SU-DHL-6 (cell line): ENCODE results near the gene ATXN7.

Source experiments
- H2AFZ ChIP-seq: fragments of 200-600 bp; sonication (generic); 2 replicates; pipeline ENCODE4 v1.6.1; 2014; ENCODE audit warnings: low read depth, mild to moderate bottlenecking, moderate library complexity, mixed read lengths, antibody characterized with exemption, low read length; ENCODE audit not compliant: severe bottlenecking
- H3F3A ChIP-seq: fragments of 200-600 bp; shearing (Covaris generic); 2 replicates; pipeline ENCODE4 v1.6.0; 2016; ENCODE audit warnings: antibody characterized with exemption, mild to moderate bottlenecking; ENCODE audit not compliant: insufficient read depth
- H3K27ac ChIP-seq: fragments of 200-600 bp; sonication (generic); 2 replicates; pipeline ENCODE4 v1.5.1; 2016; ENCODE audit warnings: low read depth, mild to moderate bottlenecking, low read length, moderate library complexity, mixed read lengths
- H3K27me3 ChIP-seq: fragments of 200-600 bp; sonication (generic), shearing (Covaris generic); 2 replicates; pipeline ENCODE4 v1.6.0; 2014; ENCODE audit warnings: mild to moderate bottlenecking, low read length
- H3K36me3 ChIP-seq: fragments of 200-600 bp; sonication (generic); 2 replicates; pipeline ENCODE4 v1.6.1; 2014; ENCODE audit warnings: mild to moderate bottlenecking, low read length, mixed read lengths
- H3K4me2 ChIP-seq: fragments of 300-600, 200-600 bp; shearing (Covaris generic), sonication (generic); 2 replicates; pipeline ENCODE4 v1.6.0; 2014; ENCODE audit warnings: low read length, low read depth, mild to moderate bottlenecking; ENCODE audit not compliant: poor library complexity, severe bottlenecking
- H3K4me3 ChIP-seq: fragments of 200-600 bp; sonication (generic); 2 replicates; pipeline ENCODE4 v1.5.1; 2014; ENCODE audit warnings: antibody characterized with exemption, low read length, mild to moderate bottlenecking, mixed read lengths; ENCODE audit not compliant: insufficient read depth, poor library complexity, severe bottlenecking
- H3K79me2 ChIP-seq: fragments of 200-600 bp; sonication (generic); 2 replicates; pipeline ENCODE4 v1.6.1; 2014; ENCODE audit warnings: mild to moderate bottlenecking, low read length, moderate library complexity; ENCODE audit not compliant: insufficient read depth
- H3K9ac ChIP-seq: fragments of 200-600 bp; sonication (generic); 2 replicates; pipeline ENCODE4 v1.7.0; 2014; ENCODE audit warnings: mild to moderate bottlenecking, low read length
- H3K9me2 ChIP-seq: fragments of 200-600 bp; sonication (generic); replicated peaks from 2 replicates; pipeline ENCODE4 v1.6.1; 2014; ENCODE audit warnings: low read length; ENCODE audit not compliant: insufficient read depth
- H3K9me3 ChIP-seq: fragments of 200-600 bp; sonication (generic); 2 replicates; pipeline ENCODE4 v1.6.1; 2014; ENCODE audit warnings: low read length, mixed read lengths; ENCODE audit not compliant: insufficient read depth
- H4K20me1 ChIP-seq: fragments of 200-600 bp; sonication (generic); 2 replicates; pipeline ENCODE4 v1.6.1; 2014; ENCODE audit warnings: low read depth, mild to moderate bottlenecking, antibody characterized with exemption, low read length, moderate library complexity, mixed read lengths
- CTCF ChIP-seq: fragments of 200-600 bp; sonication (generic); IDR thresholded peaks from one replicate; pipeline ENCODE4 v1.5.1; 2017; ENCODE audit warnings: antibody characterized with exemption, mild to moderate bottlenecking, low read length, moderate library complexity; ENCODE audit not compliant: insufficient read depth, poor library complexity, severe bottlenecking
- EZH2phosphoT487 ChIP-seq: fragments of 200-600 bp; sonication (generic), shearing (Covaris generic); conservative IDR thresholded peaks from 2 replicates; pipeline ENCODE4 v1.6.1; 2018; ENCODE audit warnings: mild to moderate bottlenecking, antibody characterized with exemption, low read length, moderate library complexity, mixed read lengths

Gene ATXN7

GRCh38 chr3:63920001-63920400 lies 56.3 kb downstream of the ATXN7 start:
- no peaks in the 10 kb centered on the region for H3K9me3 ChIP-seq
- no peaks in the 10 kb centered on the region for H3K27me3 ChIP-seq
- H3K79me2 ChIP-seq: peaks cover 20% of the 10 kb centered on the region; the same call in 1 of the 2 replicates
- no peak overlapping the region for H3K9ac ChIP-seq
- no peak overlapping the region for H3K4me3 ChIP-seq
- TF ChIP-seq CTCF (no peak), EZH2phosphoT487 (no peak)
- H3F3A ChIP-seq: peaks cover 7% of the 10 kb centered on the region; the same call in 1 of the 2 replicates
- no peaks in the 10 kb centered on the region for H3K9me2 ChIP-seq
- H3K36me3 ChIP-seq: peaks cover 22% of the 10 kb centered on the region
- no peak overlapping the region for H3K27ac ChIP-seq
- no peaks in the 10 kb centered on the region for H4K20me1 ChIP-seq
- H3K4me2 ChIP-seq: no peak overlapping the region
- H2AFZ ChIP-seq: no peak overlapping the region

- no peaks in the 10 kb centered on the region for H3K9me3 ChIP-seq
- TF ChIP-seq CTCF (no peak), EZH2phosphoT487 (no peak)
- H3K9ac ChIP-seq: no peak overlapping the region
- H3K9me2 ChIP-seq: no peaks in the 10 kb centered on the region
- H3K27ac ChIP-seq: no peak overlapping the region
- peaks cover 13% of the 10 kb centered on the region for H3K36me3 ChIP-seq
- no peak overlapping the region for H3K4me3 ChIP-seq
- peaks cover 8% of the 10 kb centered on the region; the same call in 1 of the 2 replicates for H3F3A ChIP-seq
- no peak overlapping the region for H3K4me2 ChIP-seq
- H2AFZ ChIP-seq: no peak overlapping the region
- H4K20me1 ChIP-seq: no peaks in the 10 kb centered on the region
- H3K79me2 ChIP-seq: peaks cover 23% of the 10 kb centered on the region; the same call in 1 of the 2 replicates
- H3K27me3 ChIP-seq: no peaks in the 10 kb centered on the region
These were observed 58.2 kb downstream of the ATXN7 start for GRCh38 chr3:63921741-63922482.

DNA sequence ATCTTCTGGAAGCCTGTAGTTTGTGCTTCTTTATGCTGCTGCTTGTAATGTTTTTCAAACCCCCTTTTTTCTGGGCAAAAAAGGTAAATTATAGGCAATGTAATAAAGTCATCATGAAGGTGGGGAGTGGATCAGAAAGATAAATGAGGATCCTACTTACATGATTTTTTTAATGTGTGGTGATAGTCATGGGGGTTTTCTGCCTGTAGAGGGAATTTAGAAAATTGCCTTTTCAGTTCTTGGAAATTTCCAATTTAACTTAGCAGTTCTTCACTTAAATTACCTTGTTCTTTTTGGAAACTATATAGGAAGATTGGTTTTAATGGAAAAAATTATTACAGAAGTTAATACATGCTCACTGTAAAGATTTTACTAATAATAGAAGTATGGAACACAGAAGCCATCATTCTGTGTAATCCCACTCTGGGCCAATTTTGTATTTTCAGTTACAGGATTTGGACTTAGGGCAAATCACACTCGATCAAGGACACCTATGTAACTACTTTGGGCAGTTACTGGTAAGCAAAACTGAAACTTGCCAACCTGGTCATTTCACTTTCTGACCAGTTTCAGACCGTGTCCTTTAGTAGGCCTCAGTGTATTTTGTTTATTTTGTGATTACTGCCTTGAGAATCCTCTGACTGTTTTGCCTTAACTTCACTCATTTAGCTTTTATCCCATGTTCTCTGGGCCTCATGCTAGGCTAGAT lies 59.0 kb downstream of the ATXN7 start:
- H3K36me3 ChIP-seq: peaks cover 10% of the 10 kb centered on the region

More for the DNA sequence above, 59.0 kb downstream of the ATXN7 start:
- H3K9ac ChIP-seq: no peak overlapping the region
- no peaks in the 10 kb centered on the region for H3K27me3 ChIP-seq
- H3F3A ChIP-seq: peaks cover 15% of the 10 kb centered on the region
- H3K9me3 ChIP-seq: no peaks in the 10 kb centered on the region
- no peaks in the 10 kb centered on the region for H4K20me1 ChIP-seq
- H3K9me2 ChIP-seq: no peaks in the 10 kb centered on the region
- H2AFZ ChIP-seq: no peak overlapping the region
- TF ChIP-seq CTCF: no peak
- H3K79me2 ChIP-seq: peaks cover 23% of the 10 kb centered on the region; the same call in 1 of the 2 replicates
- H3K27ac ChIP-seq: no peak overlapping the region
- no peak overlapping the region for H3K4me2 ChIP-seq
- no peak overlapping the region for H3K4me3 ChIP-seq
